Fibroblast of skin of back (primary cell): ENCODE measurements around the gene OAF.
A peak's percentile ranks its signal among the peaks of the same experiment; 100 is the strongest.

Source experiments
- DNase-seq: peaks from one replicate; pipeline ENCODE4 v3.0.0-alpha.2; 2013

OAF gene

DNA sequence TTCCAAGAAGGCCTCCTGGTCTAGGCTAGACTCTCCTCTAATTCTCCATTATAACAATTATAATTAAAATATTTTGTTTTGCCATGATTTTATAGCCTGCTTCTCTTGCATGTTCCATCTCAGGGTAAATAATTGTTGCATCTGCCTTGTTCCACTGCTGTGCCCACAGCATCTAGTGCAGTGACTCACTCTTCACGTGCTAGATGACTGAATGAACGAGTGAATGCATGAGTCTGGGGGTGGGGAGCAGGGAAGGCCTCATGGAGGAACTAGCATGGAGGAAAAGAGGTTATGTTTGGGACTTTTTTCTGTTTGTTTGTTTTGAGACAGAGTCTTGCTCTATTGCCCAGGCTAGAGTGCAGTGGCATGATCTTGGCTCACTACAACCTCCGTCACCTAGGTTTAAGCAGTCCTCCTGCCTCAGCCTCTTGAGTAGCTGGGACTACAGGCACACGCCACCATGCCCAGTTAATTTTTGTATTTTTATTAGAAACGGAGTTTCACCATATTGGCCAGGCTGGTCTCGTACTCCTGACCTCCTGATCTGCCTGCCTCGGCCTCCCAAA lies 5.2 kb upstream of the OAF start:
- DNase-seq: peak; percentile 52

DNA sequence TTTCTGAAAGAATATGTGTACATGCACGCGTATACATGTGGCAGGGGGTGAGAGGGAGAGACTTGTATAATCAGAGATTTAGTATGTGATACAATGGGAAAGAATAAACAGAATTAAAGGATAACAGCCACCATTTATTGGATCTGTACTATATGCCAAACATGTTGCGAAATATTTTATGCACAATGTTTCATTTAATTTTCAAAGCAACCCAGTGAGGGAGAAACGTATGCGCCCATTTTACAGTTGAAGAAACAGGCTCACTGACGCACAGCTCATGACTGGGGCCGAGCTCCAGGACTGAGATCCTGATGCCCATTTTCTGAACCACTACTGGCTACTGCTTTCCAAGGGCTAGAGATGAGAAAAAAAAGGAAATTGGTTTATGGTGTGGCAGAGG lies 3.3 kb upstream of the OAF start:
- DNase-seq: no peak

DNA sequence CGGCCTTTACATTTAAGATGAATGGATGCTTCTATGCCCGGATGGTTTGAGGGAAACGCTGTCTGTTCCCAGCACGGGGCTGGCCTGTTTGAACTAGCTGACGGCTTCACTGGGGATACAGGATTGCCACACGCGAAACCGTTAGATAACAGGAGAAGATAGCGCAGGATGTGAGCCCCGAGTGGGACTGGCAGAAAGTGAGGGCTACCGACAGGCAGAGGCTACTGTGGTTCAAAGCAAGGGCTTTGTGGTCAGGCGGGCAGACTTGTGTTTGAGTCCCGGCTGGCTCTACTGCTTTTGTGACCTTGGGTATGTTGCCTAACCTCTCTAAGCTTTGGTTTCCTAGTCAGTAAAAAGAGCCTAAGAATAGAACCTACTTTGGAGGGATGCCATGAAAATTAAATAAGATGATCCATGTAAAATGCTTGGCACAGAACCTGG lies 2.8 kb upstream of the OAF start:
- DNase-seq: no peak

DNA sequence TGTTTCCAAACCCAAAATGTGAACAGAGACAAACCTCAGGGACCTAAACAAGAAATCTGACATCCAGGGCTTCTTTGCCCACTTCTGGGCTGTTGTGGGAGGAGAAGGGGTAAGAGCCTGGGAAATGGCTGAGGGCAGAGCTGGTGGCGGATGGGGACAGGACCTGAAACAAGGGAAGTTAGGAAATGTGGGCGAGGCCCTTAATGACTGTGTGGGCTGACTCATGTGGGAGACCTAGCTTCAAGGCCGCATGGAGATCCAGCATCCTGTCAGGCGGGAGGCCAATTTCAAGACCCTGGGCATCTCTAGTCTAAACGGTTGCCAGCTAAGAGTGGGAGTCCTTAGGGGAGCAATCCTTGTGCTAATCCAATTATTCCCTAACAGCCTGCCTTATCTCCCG lies 2.1 kb upstream of the OAF start:
- peak; percentile 78 for DNase-seq

DNA sequence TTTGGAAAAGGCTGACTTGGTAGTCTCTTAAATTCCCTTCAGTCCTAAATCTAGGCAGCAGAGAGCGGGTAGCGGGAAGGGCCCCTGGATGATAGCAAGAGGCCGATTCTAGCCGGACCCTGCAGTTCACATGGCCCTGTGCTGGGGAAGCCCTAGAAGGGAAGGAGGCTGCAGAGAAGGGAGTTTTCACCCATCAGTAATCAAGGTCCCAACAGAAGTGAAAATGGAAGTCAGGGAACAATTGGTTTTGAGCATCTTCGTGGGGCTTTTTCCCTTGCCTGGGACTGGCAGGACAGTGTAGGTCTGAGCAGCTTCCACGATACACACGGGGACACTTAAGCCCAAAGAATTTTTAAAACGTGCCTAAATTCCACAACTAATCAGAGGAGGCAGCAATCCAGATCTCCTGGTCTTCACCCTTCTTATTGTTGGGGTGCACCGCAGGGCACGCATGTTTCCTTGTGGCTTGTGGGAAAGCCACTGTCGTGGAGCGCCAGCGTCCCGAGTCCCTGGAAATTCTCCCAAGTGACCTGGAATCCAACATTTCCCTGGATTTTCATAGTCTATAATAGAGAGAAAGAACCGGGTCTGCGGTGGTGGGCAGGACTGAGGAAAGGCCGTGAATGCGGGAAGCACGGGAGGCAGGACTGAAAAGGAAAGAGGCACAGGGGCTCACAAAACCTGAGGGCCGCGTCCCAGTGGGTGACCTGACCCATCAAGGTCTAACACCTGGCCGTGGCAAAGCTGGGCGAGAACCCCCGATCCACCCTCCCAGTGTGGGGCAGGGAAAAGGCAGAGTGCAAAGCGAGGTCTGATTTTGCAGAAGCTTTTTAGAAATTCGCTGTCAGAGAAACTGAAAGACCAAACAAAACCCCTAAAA lies 846 bp upstream of the OAF start:
- no peak for DNase-seq

DNA sequence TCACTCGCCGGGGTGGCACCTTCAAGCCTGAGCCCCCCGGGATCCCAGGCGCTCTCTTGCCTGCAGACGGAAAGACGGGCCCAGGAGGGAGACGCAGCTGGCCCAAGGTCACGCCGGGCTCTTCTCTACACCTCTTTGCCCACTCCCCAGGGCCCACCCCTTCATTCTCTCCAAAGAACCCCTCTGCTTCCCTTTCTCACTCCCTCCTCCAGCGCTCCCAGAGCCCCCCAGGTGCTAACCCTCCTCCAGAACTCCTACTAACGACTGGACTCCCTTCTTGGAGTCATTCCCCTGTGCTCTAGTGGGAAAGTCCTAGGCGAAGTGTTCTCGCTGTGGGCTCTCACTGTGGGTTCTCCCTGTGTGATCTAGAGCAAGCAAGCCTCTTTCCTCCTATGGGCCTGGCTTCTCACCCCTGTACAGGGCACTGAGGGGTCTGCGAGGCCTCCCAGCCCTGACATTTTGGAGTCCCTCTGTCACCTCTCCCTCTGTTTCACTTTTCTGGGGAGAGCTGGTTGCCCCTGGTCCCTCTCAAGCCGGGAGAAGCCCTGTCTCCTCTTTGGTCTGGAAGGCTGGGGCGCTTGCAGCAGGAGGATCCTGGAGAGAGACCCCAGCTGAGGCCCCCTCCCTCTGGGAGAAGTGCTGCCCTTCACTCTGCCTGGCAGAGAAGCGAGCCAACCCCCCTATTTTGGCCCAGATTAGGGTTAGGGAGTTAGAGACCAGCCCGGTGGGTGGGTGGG lies 858 bp downstream of the OAF start:
- DNase-seq: no peak

DNA sequence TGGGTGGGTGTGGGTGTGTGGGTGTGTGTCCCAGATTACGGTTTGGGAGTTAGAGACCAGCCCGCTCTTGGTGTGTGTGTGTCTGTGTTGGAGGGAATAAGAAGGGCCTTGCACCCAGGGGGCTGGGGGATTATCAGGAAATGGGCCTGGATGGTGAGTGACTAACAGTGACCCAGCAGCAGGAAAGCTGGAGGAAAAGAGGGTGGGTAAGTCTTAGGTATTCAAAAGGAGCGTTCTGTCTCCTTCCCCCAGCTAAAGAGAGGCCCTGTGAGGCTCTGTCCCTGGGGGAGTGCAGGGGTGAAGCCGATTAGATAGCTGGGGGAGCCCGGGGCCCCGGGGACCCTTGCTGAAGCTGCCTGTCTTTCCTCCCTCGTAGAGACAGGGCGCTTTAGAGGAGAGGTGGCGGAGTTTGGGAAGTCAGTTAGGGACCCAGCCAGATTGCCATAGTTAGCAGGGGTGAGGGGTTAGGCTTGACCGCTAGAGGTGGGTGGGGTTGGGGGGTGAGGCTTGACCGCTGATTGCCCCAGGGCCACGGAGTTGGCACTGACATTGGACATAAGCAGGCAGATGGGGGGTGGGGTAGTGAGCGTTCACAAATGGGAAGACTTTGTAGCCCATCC lies 1.5 kb downstream of the OAF start:
- DNase-seq: peak; percentile 38

DNA sequence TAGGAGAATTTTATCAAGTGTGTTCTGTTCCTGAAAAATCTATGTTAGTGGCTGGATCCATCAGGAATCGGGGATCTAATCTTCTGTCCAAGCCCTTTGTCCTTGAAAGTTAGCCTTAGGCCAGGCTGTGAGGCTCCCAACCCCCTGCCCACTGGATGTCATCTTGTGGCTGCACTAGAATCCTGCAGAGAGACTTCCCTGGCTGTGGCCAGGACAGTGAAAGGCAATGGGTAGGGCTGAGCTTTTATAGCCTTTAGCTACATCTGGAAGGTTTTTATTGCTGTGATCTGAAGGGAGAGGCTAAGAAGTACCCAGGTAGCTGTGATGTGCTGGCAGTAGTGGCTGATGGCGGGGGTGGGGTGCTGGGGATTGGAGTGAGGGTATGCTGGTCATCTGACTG lies 2.1 kb downstream of the OAF start:
- DNase-seq: no peak

DNA sequence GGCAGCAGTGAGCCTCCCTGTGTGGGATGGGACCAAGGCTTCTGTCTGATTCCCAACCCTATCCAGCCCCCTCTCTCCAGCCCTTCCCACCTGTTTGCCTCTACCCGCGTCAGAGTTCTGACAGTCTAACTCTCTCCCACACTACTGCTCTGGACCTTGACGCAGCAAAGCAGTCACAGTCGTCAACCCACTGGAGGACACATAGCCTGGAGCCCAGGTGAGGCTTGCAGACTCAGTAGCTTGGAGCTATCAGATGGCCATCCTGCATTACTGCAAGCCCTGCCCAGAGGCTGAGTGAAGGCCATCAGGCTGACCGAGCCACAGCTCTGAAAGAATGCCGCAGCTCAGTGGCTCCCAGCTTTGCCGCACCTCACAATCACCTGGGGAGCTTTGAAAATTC lies 3.7 kb downstream of the OAF start:
- no peak for DNase-seq

DNA sequence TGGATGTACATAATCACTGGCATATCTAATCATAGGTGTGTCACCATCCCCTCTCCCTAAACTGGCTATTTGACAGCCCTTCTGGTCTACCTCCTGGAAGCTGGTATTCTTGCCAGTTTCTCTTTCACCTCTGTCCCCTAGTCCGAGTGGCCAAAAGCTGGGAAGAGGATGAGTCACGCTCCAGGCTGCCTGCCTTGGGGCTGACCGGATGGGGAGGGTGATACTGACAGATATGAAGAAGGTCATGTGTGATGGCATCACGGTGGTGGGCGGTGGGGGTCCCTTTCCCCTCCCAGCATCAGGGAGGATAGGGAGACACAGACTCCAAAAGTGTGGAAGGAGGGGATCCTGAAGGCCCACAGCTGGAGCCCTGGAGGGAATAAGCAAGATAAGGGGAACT lies 4.8 kb downstream of the OAF start:
- no peak for DNase-seq

DNA sequence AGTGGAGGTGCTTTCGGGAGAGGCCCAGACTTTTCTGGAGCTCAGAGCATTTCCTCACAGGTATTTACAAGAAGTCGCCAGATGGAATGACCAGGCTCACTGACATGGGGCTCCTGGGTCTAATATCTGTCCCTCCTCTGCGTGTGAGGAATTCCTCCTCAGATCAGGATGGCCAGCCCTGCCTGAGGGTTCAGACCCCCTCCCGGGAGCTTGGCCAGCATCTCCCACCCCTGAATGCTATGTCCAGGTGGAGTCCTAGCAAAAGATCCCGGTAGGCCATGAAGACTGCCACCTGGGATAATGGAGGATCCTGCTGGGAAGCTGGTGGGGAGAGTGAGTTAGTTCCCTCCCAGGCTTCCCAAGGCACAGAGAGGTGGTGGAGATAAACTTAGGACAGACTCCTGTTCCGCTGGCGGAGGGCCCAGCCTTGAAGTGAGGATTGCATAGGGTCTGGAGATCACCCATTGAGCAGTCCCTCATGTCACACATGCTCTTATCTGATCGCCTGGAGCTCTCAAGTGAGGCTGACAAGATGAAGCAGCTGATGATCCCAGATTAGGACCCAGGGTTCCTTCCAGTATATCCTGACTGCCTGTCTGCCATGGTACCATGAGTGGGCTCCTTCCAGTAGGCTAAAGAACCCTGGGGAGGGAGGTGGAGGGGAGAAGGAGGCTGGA lies 5.7 kb downstream of the OAF start:
- DNase-seq: no peak

DNA sequence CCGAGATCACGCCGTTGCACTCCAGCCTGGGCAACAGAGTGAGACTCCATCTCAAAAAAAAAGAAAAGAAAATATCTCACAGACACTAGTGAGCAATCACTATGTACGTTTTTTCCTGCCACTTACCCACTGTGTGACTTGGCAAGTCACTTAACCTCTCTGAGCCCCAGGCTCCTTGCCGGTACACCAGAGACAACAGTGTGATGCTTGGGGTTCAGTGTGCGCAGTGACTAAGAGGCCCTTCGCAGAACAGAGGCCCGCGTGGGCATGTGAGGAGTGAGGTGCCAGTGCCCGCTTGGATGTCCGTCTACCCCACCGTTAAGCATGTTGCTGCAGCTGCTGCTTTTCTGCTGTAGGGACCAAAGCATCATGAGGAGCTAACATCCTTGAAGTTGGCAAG lies 6.7 kb downstream of the OAF start:
- DNase-seq: no peak

DNA sequence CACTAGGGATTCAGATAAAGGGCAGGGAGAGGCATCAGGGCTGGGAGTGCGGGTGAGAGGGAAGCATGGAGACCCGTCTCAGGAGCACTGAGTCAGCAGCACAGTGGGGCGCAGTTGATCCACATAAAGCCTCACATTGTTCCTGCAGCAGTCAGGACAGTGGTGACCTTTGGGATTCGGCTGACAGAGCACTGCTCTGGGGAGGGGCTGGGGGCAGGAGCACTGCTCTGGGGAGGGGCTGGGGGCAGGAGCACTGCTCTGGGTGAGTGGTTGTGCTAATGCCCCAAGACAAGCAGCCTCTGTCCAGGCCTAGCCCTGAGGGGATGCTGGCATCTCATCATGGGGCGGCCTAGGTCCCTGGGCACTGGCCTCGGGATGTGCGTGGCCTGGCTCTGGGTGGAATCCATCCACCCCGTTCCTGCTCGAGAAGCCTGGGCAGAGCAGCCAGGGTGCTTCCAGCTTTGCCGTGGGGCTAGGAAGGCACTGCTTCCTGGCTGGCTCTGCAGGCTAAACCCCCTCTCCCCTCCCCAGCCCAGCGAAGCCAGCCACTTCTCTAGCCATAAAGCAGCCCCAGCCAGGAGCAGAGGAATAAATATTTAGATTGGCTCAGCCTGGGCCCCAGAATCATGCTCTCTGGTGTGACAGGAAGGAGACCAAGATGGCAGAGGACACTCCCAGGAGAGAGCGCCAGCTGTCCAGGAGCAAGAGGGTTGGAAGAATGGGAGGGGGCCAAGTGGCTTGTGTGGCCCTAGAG lies 7.3 kb downstream of the OAF start:
- no peak for DNase-seq

DNA sequence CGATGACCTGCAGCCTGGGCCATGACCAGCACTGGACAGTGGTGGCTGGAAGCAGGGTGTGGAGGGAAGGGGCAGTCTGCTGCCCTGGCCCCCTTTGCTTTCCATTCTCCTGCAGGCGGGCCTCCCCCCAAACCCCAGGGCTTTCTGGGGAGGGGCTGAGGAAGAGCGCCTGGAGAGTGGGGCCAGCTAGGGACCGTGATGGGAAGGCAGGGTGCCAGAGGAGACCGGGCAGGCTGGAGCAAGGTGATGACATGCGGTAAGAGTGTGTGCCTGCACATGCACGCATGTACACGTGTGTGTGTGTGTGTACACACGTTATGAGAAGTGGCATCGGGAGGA lies 7.8 kb downstream of the OAF start:
- DNase-seq: no peak

DNA sequence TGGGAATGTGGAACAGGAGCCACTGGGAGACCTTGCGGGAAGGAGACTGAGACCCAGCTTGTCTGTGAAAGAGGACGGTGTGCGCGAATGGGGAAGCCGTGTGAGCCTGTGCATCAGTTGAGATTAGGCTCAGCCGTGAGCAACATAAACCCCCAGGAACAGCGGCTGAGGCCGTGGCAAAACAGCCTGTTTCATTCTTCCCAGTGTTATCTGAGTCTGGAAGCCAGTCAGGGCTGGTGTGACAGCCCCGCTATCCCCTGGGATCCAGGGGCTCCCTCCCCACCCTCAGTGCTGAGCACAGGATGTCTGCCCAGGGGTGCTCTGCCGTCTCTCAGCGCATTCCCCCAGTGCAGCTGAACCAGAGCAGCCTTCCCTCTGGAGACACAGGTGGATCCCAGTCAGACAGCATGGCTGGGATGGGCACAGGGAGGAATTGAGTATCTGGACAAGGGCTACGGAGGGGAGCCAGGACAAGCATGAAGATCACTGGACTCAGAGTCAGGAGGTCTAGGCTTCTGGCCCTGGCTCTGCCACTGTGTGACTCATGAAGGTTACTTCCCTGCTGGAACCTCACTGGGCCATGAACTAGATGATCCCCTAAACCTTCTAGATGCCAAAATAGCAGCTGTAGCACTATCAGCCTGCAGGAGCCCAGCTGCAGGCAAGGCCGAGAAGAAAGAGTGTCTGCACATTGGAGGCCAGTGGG lies 8.6 kb downstream of the OAF start:
- no peak for DNase-seq

DNA sequence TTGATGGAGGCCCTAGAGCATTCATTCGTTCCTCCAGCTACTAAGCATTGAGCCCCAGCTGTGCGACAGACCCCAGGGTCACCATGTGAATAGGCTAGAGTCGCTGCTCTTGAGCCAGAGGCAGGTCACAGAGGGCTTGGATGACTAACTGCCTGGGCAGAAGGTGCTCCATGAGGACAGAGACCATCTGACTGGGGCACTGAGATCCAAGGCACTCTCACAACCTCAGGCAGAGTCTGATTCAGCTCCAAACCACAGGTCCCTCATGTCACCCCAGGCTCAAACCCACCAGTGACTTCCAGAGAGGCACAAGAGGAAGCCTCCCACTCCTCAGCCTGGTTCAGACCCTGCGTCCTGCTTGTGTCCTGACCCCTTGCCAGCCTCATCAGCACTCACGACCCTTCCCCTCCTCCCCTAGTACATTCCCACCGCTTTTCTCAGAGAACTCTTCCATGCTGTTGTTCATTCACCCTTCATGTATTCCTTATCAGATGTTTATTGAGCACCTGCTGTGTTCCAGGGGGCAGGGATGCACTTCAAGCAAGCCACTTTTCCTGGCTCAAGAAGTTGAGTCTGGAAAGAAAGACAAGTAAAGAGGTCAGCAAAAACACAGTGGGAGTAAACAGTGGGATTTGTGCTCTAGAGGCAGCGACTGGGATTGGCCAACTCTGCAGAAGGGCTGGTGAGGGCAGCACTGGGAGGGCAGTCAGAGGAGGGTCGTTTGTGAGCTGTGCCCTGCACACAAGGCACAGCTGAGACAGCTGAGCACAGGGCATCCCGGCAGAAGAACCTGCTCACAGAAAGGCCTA lies 9.3 kb downstream of the OAF start:
- no peak for DNase-seq

DNA sequence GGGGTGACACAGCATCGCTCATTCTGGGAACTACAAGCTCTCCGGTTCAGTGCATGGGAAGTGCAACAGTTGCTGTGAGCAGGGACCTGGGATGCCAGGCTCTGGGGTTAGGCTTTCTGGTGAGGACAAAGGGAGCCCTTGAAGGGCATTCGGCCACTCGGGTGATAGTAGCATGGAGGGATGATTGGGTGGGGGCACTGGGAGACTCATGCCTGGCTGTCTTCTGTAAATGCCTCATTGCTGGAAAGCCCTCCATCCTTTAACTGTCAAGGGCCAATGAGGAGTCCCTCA lies 9.9 kb downstream of the OAF start:
- no peak for DNase-seq

DNA sequence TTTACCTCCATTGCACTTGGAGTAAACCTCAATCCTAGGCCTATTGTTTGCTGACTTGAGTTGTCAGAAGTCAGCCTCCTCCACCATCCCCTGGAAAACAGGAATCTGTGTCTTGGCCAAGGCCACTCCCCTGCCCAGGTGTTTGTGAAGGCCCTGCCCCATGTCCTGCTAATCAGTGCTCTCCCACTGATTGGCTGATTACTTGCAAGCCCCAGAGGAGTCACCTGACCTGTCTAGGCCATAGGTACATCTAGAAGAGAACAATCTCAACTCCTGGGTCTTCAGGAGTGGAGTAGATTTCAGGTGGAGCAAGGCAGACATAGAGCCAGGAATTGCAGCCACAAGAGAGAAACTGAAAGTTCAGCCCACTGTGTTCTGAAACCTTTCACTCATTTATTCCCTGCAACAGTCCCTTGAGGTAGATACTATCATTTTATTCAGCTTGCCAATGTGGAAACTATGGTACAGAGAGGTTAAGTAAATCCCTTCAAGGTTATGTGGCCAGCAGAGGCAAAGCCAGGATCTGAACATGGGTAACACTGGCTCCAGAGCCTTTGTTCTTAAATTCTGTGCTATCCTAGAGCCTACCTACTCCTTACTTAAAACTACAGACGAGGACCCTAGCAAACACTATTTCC lies 10.4 kb downstream of the OAF start:
- no peak for DNase-seq

DNA sequence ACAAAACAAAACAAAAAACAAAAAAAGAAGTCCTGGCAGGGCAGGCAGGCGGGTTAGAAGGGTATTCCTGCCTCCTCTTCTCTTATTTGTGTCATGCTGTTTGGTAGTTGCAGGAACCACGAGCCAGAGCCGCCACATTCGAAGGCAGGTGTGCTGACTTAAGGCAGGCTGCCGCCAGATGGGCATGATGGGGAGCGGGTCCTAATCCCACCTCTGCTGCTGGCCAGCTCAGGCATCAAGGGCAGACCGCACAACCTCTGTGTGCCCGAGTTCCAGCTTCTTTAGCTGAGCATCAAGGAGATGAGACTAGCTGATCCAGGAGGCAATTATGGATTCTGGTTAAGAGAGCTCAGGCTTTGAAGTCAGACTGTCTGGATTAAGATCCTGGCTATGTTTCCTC lies 12.1 kb downstream of the OAF start:
- DNase-seq: no peak

DNA sequence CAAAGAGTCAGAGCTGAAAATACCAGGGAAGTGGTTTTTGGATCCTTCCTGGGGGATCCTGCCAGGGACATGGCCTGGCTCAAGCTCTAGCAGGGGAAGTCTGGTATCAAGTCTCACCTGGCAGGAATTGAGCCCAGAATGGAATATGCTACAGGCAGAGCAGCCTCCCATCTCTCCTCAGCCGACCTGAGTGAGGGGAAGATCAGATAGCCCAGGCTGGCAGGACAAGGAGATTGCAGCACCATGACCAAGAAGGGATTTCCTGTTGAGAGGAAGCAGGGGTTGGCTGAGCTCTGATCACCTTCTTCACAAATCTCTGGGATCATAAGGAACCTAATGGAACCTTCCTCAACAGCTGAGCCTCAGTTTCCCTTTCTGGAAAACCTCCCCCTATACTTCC lies 13.0 kb downstream of the OAF start:
- DNase-seq: no peak
